K562 (cell line): Measurements from ENCODE around the gene GLRA3.

Source experiments
- IRF1 ChIP-seq: sonication (generic); formaldehyde crosslinking; IDR thresholded peaks from 2 replicates; pipeline ENCODE4 v1.8.0; 2022; ENCODE audit warnings: missing genetic modification reagents, mild to moderate bottlenecking, borderline replicate concordance
- NFIX ChIP-seq: fragments of 250-450 bp; sonication (Bioruptor Pico); IDR thresholded peaks from 2 replicates; pipeline ENCODE4 v1.4.0; 2020; ENCODE audit warnings: low read depth, mild to moderate bottlenecking, moderate library complexity
- USF1 ChIP-seq: sonication (generic); formaldehyde crosslinking; IDR thresholded peaks from 2 replicates; pipeline ENCODE4 v1.9.0; 2022; ENCODE audit warnings: mild to moderate bottlenecking, missing genetic modification reagents
- ZNF407 ChIP-seq: fragments of 450-650 bp; IDR thresholded peaks from 2 replicates; pipeline ENCODE4 v1.6.1; 2016; ENCODE audit warnings: low read depth

- no peak for TF ChIP-seq USF1 (CRISPR knock-in tag)
- no peak for TF ChIP-seq ZNF407
- TF ChIP-seq NFIX (CRISPR knock-in tag) = no peak
- no peak for TF ChIP-seq IRF1 (CRISPR knock-in tag)
These were observed 2.4 kb downstream of the GLRA3 start for GRCh38 chr4:174826660-174827059.
